Measurements from ENCODE around the gene CHST13.

The CHST13 gene

GRCh38 chr3:126537116-126537729 is 13.3 kb downstream of the CHST13 start:
- no peak for ATAC-seq
- Mint-ChIP-seq H3K9me3 (no peaks in the 10 kb centered on the region), H3K4me3 (no peak overlapping the region), H3K27ac (peak overlapping the region in 1 of 2 donors; percentile 14), H3K4me1 (peaks cover 7% of the 10 kb centered on the region), H3K27me3 (peaks cover 40% of the 10 kb centered on the region)
- DNase-seq: no peak

- H3K27me3 Mint-ChIP-seq: peaks cover 40% of the 10 kb centered on the region
- H3K9me3 Mint-ChIP-seq: no peaks in the 10 kb centered on the region
- DNase-seq: no peak
- H3K4me1 Mint-ChIP-seq: peaks cover 7% of the 10 kb centered on the region
- no peak for ATAC-seq
- no peak overlapping the region for H3K4me3 Mint-ChIP-seq
- no peak overlapping the region for H3K27ac Mint-ChIP-seq
Observed at GRCh38 chr3:126537730-126538281, 13.9 kb downstream of the CHST13 start.

GRCh38 chr3:126538316-126538715 is 14.4 kb downstream of the CHST13 start:
- H3K4me1 Mint-ChIP-seq: peaks cover 7% of the 10 kb centered on the region
- DNase-seq: no peak

DNA sequence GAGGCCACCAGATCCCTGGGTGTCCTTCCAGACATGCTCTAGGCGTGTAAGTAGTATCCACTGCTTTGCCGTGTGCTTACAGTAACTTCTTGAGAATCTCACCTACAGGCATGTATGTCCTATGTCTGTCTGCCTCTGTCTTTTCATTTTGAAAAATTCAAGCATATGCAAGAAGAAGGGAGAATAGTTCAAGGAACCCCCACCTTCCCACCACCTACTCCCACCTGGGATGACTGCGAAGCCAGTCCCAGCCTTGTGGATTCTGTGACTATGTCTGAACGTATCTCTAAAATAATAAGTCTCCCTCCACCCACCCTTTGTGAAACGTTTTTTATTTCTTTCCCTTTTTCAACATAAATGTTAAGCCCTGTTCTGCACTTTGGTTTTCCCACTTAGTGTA is 15.0 kb downstream of the CHST13 start:
- Mint-ChIP-seq H3K9me3 (no peaks in the 10 kb centered on the region), H3K4me3 (no peak overlapping the region), H3K4me1 (peaks cover 7% of the 10 kb centered on the region), H3K27me3 (peaks cover 35% of the 10 kb centered on the region), H3K27ac (no peak overlapping the region)
- ATAC-seq: no peak
- no peak for DNase-seq

More at GRCh38 chr3:126538316-126538715, 14.4 kb downstream of the CHST13 start:
- Mint-ChIP-seq H3K27me3 (peaks cover 40% of the 10 kb centered on the region), H3K4me3 (no peak overlapping the region), H3K9me3 (no peaks in the 10 kb centered on the region), H3K27ac (no peak overlapping the region)
- ATAC-seq: no peak

- no peak for ATAC-seq
- DNase-seq: no peak
- Mint-ChIP-seq H3K4me1 (peaks cover 7% of the 10 kb centered on the region), H3K9me3 (no peaks in the 10 kb centered on the region), H3K4me3 (no peak overlapping the region), H3K27me3 (peaks cover 28% of the 10 kb centered on the region), H3K27ac (no peak overlapping the region)
Observed at GRCh38 chr3:126539558-126540250, 15.7 kb downstream of the CHST13 start.

GRCh38 chr3:126540342-126540849 is 16.4 kb downstream of the CHST13 start:
- Mint-ChIP-seq H3K9me3 (no peaks in the 10 kb centered on the region), H3K4me1 (peaks cover 7% of the 10 kb centered on the region), H3K27ac (no peak overlapping the region), H3K4me3 (no peak overlapping the region), H3K27me3 (peaks cover 21% of the 10 kb centered on the region)
- DNase-seq: no peak
- no peak for ATAC-seq

DNA sequence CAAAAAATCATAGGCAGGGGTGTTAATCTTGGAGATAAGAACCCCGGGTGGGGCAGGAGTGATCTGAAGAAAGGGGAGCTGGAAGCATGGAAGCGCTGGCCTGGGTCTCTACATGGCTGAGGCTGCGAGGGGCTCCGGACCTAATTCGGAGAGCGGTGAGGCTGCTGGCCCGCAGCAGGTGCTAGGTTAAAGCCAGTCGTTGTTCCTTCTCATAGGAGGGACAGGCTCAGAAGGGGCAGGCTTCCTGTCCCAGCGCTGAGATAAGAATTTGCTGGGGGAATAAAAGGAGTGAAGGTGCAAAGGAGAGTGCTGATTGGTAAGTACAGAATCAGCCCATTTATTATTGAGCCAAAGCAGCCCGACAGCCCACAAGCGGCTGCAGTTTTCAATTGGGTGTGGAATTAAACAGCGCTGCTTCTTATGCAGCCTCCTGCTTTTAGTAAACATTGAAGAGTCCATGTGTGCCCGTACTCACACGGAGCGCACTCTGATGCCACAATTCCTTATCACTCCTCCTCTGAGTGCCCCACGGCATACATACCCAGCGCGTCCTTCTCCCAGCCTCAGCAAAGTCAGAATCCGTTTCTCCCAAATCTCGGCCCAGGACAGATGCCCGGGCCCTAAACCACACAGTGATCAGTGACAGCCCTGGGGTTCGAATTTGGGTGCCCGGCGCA is 17.1 kb downstream of the CHST13 start:
- H3K4me1 Mint-ChIP-seq: peaks cover 7% of the 10 kb centered on the region

GRCh38 chr3:126541628-126542339 is 17.8 kb downstream of the CHST13 start:
- Mint-ChIP-seq H3K9me3 (no peaks in the 10 kb centered on the region), H3K4me1 (peaks cover 7% of the 10 kb centered on the region), H3K27me3 (peaks cover 17% of the 10 kb centered on the region), H3K27ac (no peak overlapping the region), H3K4me3 (no peak overlapping the region)
- peak; percentile 26 for ATAC-seq
- DNase-seq: no peak

More for the DNA sequence above, 17.1 kb downstream of the CHST13 start:
- Mint-ChIP-seq H3K9me3 (no peaks in the 10 kb centered on the region), H3K27me3 (peaks cover 17% of the 10 kb centered on the region), H3K4me3 (no peak overlapping the region), H3K27ac (peak overlapping the region in 1 of 2 donors; percentile 41)
- DNase-seq (no peak), ATAC-seq (no peak)

GRCh38 chr3:126542340-126543241 is 18.6 kb downstream of the CHST13 start:
- no peak for ATAC-seq
- DNase-seq: no peak
- H3K9me3 Mint-ChIP-seq: no peaks in the 10 kb centered on the region

GRCh38 chr3:126543457-126544061 is 19.6 kb downstream of the CHST13 start:
- Mint-ChIP-seq H3K27ac (no peak overlapping the region), H3K27me3 (peaks cover 17% of the 10 kb centered on the region)

More at GRCh38 chr3:126542340-126543241, 18.6 kb downstream of the CHST13 start:
- H3K4me3 Mint-ChIP-seq: no peak overlapping the region
- no peak overlapping the region for H3K27ac Mint-ChIP-seq
- peaks cover 17% of the 10 kb centered on the region for H3K27me3 Mint-ChIP-seq
- H3K4me1 Mint-ChIP-seq: peaks cover 7% of the 10 kb centered on the region

GRCh38 chr3:126544596-126545281 is 20.8 kb downstream of the CHST13 start:
- H3K27me3 Mint-ChIP-seq: peaks cover 17% of the 10 kb centered on the region
- H3K9me3 Mint-ChIP-seq: no peaks in the 10 kb centered on the region
- no peak for ATAC-seq
- DNase-seq: no peak
- H3K27ac Mint-ChIP-seq: peak overlapping the region in 1 of 2 donors; percentile 77
- H3K4me1 Mint-ChIP-seq: peaks cover 7% of the 10 kb centered on the region
- no peak overlapping the region for H3K4me3 Mint-ChIP-seq

More at GRCh38 chr3:126543457-126544061, 19.6 kb downstream of the CHST13 start:
- no peaks in the 10 kb centered on the region for H3K9me3 Mint-ChIP-seq
- DNase-seq (no peak), ATAC-seq (no peak)
- H3K4me3 Mint-ChIP-seq: no peak overlapping the region
- peaks cover 7% of the 10 kb centered on the region for H3K4me1 Mint-ChIP-seq

GRCh38 chr3:126545544-126545943 is 21.6 kb downstream of the CHST13 start:
- Mint-ChIP-seq H3K4me1 (peaks cover 7% of the 10 kb centered on the region), H3K27ac (no peak overlapping the region), H3K9me3 (no peaks in the 10 kb centered on the region), H3K27me3 (peaks cover 17% of the 10 kb centered on the region), H3K4me3 (no peak overlapping the region)
- DNase-seq: no peak
- ATAC-seq: no peak

- peaks cover 17% of the 10 kb centered on the region for H3K27me3 Mint-ChIP-seq
- no peak overlapping the region for H3K4me3 Mint-ChIP-seq
- H3K27ac Mint-ChIP-seq: no peak overlapping the region
- peaks cover 3% of the 10 kb centered on the region for H3K4me1 Mint-ChIP-seq
- DNase-seq (no peak), ATAC-seq (no peak)
- no peaks in the 10 kb centered on the region for H3K9me3 Mint-ChIP-seq
Observed at GRCh38 chr3:126546013-126546412, 22.1 kb downstream of the CHST13 start.
